NCI-H1694 (cell line): ENCODE measurements around the gene HHIPL1.
"Not testable (repeated sequence)": the region's sequence is repeated elsewhere in the genome, so short reads cannot be mapped to it uniquely, and the experiment has no call there.

ENCODE experiments used
- DNase-seq: peaks from one replicate; lab custom pipeline; 2025; lab: John Stamatoyannopoulos, UW

Gene HHIPL1

GRCh38 chr14:99634443-99634842, 10.5 kb upstream of the HHIPL1 start:
- no peak for DNase-seq

GRCh38 chr14:99635116-99635515, 9.8 kb upstream of the HHIPL1 start:
- no peak for DNase-seq

- no peak for DNase-seq
Observed at GRCh38 chr14:99636487-99636886, 8.4 kb upstream of the HHIPL1 start.

GRCh38 chr14:99637624-99638023, 7.3 kb upstream of the HHIPL1 start:
- no peak for DNase-seq

- not testable (repeated sequence) for DNase-seq
Observed at GRCh38 chr14:99642771-99643170, 2.2 kb upstream of the HHIPL1 start.

GRCh38 chr14:99643343-99643742, 1.6 kb upstream of the HHIPL1 start:
- no peak for DNase-seq

GRCh38 chr14:99644035-99644587, 818 bp upstream of the HHIPL1 start:
- DNase-seq = no peak

GRCh38 chr14:99645545-99646505, 896 bp downstream of the HHIPL1 start:
- no peak for DNase-seq

- DNase-seq = no peak
Observed at GRCh38 chr14:99647411-99647810, 2.5 kb downstream of the HHIPL1 start.

- DNase-seq = no peak
Observed at GRCh38 chr14:99648027-99648784, 3.3 kb downstream of the HHIPL1 start.

- no peak for DNase-seq
Observed at GRCh38 chr14:99649219-99649618, 4.3 kb downstream of the HHIPL1 start.

GRCh38 chr14:99649643-99650042, 4.7 kb downstream of the HHIPL1 start:
- DNase-seq = no peak

- no peak for DNase-seq
Observed at GRCh38 chr14:99650189-99650588, 5.3 kb downstream of the HHIPL1 start.

- no peak for DNase-seq
Observed at GRCh38 chr14:99651953-99652746, 7.2 kb downstream of the HHIPL1 start.

- no peak for DNase-seq
Observed at GRCh38 chr14:99654235-99654985, 9.5 kb downstream of the HHIPL1 start.

GRCh38 chr14:99655521-99655920, 10.6 kb downstream of the HHIPL1 start:
- DNase-seq = no peak

GRCh38 chr14:99656171-99656570, 11.2 kb downstream of the HHIPL1 start:
- no peak for DNase-seq

- DNase-seq = no peak
Observed at GRCh38 chr14:99657645-99658155, 12.8 kb downstream of the HHIPL1 start.

- DNase-seq = no peak
Observed at GRCh38 chr14:99658218-99658845, 13.4 kb downstream of the HHIPL1 start.

GRCh38 chr14:99659333-99659741, 14.4 kb downstream of the HHIPL1 start:
- no peak for DNase-seq
